H9 (cell line): ENCODE results near the gene SULT1C3. TPM values are rescaled to one million over a fixed set of nuclear protein-coding genes. Genes with fewer than 3 reads are reported as not detected.

ENCODE experiments used
- DNase-seq: peaks from one replicate; pipeline ENCODE4 v3.0.0-alpha.2; 2017
- H2AFZ ChIP-seq: one replicate; pipeline ENCODE4 v1.6.1; 2013; ENCODE audit warnings: mild to moderate bottlenecking, low read length, control low read depth, moderate library complexity
- H2AK5ac ChIP-seq: 2 replicates; pipeline ENCODE4 v1.6.1; 2013; ENCODE audit warnings: low read length, control low read depth, mixed read lengths; ENCODE audit not compliant: insufficient read length
- H2BK120ac ChIP-seq: one replicate; pipeline ENCODE4 v1.6.1; 2013; ENCODE audit warnings: low read depth, mild to moderate bottlenecking, low read length, control low read depth, inconsistent platforms; ENCODE audit not compliant: poor library complexity, severe bottlenecking
- H2BK12ac ChIP-seq: 2 replicates; pipeline ENCODE4 v1.6.1; 2013; ENCODE audit warnings: low read length, control low read depth, mixed read lengths, low read depth; ENCODE audit not compliant: insufficient read length
- H2BK15ac ChIP-seq: 2 replicates; pipeline ENCODE4 v1.6.1; 2013; ENCODE audit warnings: low read depth, low read length, control low read depth
- H2BK20ac ChIP-seq: one replicate; pipeline ENCODE4 v1.6.1; 2013; ENCODE audit warnings: low read depth, mild to moderate bottlenecking, low read length, control low read depth, inconsistent platforms; ENCODE audit not compliant: poor library complexity, severe bottlenecking
- H2BK5ac ChIP-seq: 2 replicates; pipeline ENCODE4 v1.6.1; 2013; ENCODE audit warnings: low read length, control low read depth, mixed read lengths; ENCODE audit not compliant: insufficient read length
- H3K14ac ChIP-seq: 2 replicates; pipeline ENCODE4 v1.6.1; 2013; ENCODE audit warnings: low read length, control low read depth; ENCODE audit not compliant: insufficient read depth
- H3K18ac ChIP-seq: 2 replicates; pipeline ENCODE4 v1.6.1; 2013; ENCODE audit warnings: low read depth, mild to moderate bottlenecking, mixed read lengths, low read length, control low read depth; ENCODE audit not compliant: insufficient read length
- H3K23ac ChIP-seq: 2 replicates; pipeline ENCODE4 v1.6.1; 2013; ENCODE audit warnings: low read length, control low read depth, mixed read lengths, low read depth; ENCODE audit not compliant: insufficient read length
- H3K23me2 ChIP-seq: 2 replicates; pipeline ENCODE4 v1.6.1; 2013; ENCODE audit warnings: low read depth, mild to moderate bottlenecking, mixed read lengths, low read length, control low read depth; ENCODE audit not compliant: insufficient read length, poor library complexity, severe bottlenecking
- H3K27ac ChIP-seq: 2 replicates; pipeline ENCODE4 v1.5.1; 2013; ENCODE audit warnings: low read length, control low read depth, mixed read lengths, low read depth; ENCODE audit not compliant: insufficient read length
- H3K27me3 ChIP-seq: 2 replicates; pipeline ENCODE4 v1.6.1; 2013; ENCODE audit warnings: low read length, control low read depth, inconsistent platforms; ENCODE audit not compliant: insufficient read depth
- H3K4ac ChIP-seq: 2 replicates; pipeline ENCODE4 v1.6.1; 2013; ENCODE audit warnings: low read depth, mild to moderate bottlenecking, control low read depth, inconsistent platforms, low read length, moderate library complexity
- H3K4me1 ChIP-seq: 2 replicates; pipeline ENCODE4 v1.6.1; 2013; ENCODE audit warnings: low read length, control low read depth, inconsistent platforms; ENCODE audit not compliant: insufficient read depth
- H3K4me2 ChIP-seq: 2 replicates; pipeline ENCODE4 v1.6.1; 2013; ENCODE audit warnings: low read length, control low read depth, mixed read lengths; ENCODE audit not compliant: insufficient read length, insufficient read depth
- H3K56ac ChIP-seq: 2 replicates; pipeline ENCODE4 v1.6.1; 2013; ENCODE audit warnings: low read depth, mild to moderate bottlenecking, mixed read lengths, low read length, control low read depth; ENCODE audit not compliant: insufficient read length
- H3K79me1 ChIP-seq: 2 replicates; pipeline ENCODE4 v1.6.1; 2013; ENCODE audit warnings: low read depth, mild to moderate bottlenecking, moderate library complexity, low read length, control low read depth, inconsistent platforms; ENCODE audit not compliant: insufficient read depth, poor library complexity, severe bottlenecking
- H3K79me2 ChIP-seq: 2 replicates; pipeline ENCODE4 v1.6.1; 2013; ENCODE audit warnings: low read length, control low read depth, inconsistent platforms; ENCODE audit not compliant: insufficient read depth
- H3K9ac ChIP-seq: 2 replicates; pipeline ENCODE4 v1.6.1; 2013; ENCODE audit warnings: low read length, control low read depth, mixed read lengths; ENCODE audit not compliant: insufficient read length; ENCODE audit errors: extremely low read depth
- H3K9me3 ChIP-seq: one replicate; pipeline ENCODE4 v1.6.1; 2013; ENCODE audit warnings: low read depth, low read length, inconsistent platforms; ENCODE audit not compliant: control insufficient read depth
- H3T11ph ChIP-seq: one replicate; pipeline ENCODE4 v1.6.1; 2013; ENCODE audit warnings: mild to moderate bottlenecking, low read length, control low read depth, inconsistent platforms
- H4K20me1 ChIP-seq: one replicate; pipeline ENCODE4 v1.6.1; 2013; ENCODE audit not compliant: control insufficient read depth, insufficient read length, insufficient read depth
- H4K5ac ChIP-seq: 2 replicates; pipeline ENCODE4 v1.6.1; 2013; ENCODE audit warnings: low read depth, mild to moderate bottlenecking, mixed read lengths, low read length, control low read depth; ENCODE audit not compliant: insufficient read length
- H4K8ac ChIP-seq: replicated peaks from 2 replicates; pipeline ENCODE4 v1.6.1; 2013; ENCODE audit warnings: low read length, control low read depth, mixed read lengths, low read depth; ENCODE audit not compliant: insufficient read length
- H4K91ac ChIP-seq: 2 replicates; pipeline ENCODE4 v1.6.1; 2013; ENCODE audit warnings: low read depth, mild to moderate bottlenecking, moderate library complexity, mixed read lengths, low read length, control low read depth; ENCODE audit not compliant: insufficient read length
- H3K27ac Mint-ChIP-seq, 3 experiments: 2 replicates in 2 of 3; 3 replicates in 1 of 3; pipeline ENCODE4 v1.8.0; 2020 to 2021; ENCODE audit warnings: mixed read lengths in 3 of 3, mild to moderate bottlenecking in 1 of 3, moderate library complexity in 1 of 3
- H3K27me3 Mint-ChIP-seq: 2 replicates; pipeline ENCODE4 v1.8.0; 2021; ENCODE audit warnings: low read depth, mild to moderate bottlenecking, moderate library complexity, mixed read lengths
- H3K36me3 Mint-ChIP-seq, 3 experiments: 2 replicates in 2 of 3; 3 replicates in 1 of 3; pipeline ENCODE4 v1.8.0; 2020 to 2021; ENCODE audit warnings: low read depth in 3 of 3, mixed read lengths in 3 of 3; ENCODE audit not compliant: insufficient read depth in 1 of 3
- H3K4me1 Mint-ChIP-seq, 2 experiments: 2 replicates each; pipeline ENCODE4 v1.8.0; 2020; ENCODE audit warnings: mixed read lengths in 2 of 2
- H3K4me3 Mint-ChIP-seq, 2 experiments: 2 replicates in 1 of 2; 3 replicates in 1 of 2; pipeline ENCODE4 v1.8.0; 2020 to 2021; ENCODE audit warnings: mild to moderate bottlenecking in 2 of 2, mixed read lengths in 2 of 2, moderate library complexity in 1 of 2
- H3K9me3 Mint-ChIP-seq, 2 experiments: 2 replicates in 1 of 2; 3 replicates in 1 of 2; pipeline ENCODE4 v1.8.0; 2020; ENCODE audit warnings: mild to moderate bottlenecking in 2 of 2, mixed read lengths in 2 of 2, moderate library complexity in 1 of 2
- WGBS: extraction: QIAGEN DNeasy Blood & Tissue Kit; methylation state at CpG from one replicate; pipeline ENCODE4 v1.1.7; 2013; ENCODE audit warnings: missing lambda C conversion rate, low lambda C conversion rate, mixed read lengths; ENCODE audit not compliant: insufficient read length; ENCODE audit errors: extremely low coverage; 5-methylcytosine and 5-hydroxymethylcytosine counted together
- total RNA-seq: library from RNA; stranded (reverse); gene quantifications from 2 replicates; pipeline ENCODE4 v1.2.1, GENCODE V29; 2021
- TF ChIP-seq, protein P1 (sequence below): fragments of 200-600 bp; sonication (generic); conservative IDR thresholded peaks from 3 replicates; pipeline ENCODE4 v1.8.0; 2021; ENCODE audit warnings: antibody characterized with exemption, mild to moderate bottlenecking

SULT1C3 gene
- total RNA-seq, 1 experiment from 2014 or later, result not detected

DNA sequence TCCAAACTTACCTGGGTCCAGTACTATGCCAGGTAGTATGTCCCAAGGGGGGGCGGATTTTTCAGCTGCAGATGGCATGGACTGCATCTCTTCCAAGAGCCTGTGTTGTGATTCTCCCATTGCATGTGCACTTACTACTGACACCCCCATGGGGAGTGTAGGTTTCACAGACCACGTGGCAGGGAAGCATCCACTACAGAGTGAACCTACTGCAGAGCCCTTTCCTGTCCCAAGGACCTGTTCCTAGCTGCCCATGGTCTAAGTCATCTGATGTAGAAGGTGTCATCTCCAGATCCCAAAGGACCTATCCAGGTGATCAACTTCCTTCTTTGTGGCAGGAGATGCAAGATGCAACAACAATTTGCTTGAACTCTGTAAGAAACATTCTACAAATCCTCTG lies 9.9 kb upstream of the SULT1C3 start:
- no peaks in the 10 kb centered on the region for H3K4me1 Mint-ChIP-seq
- Histone ChIP-seq H3K56ac (no peak overlapping the region), H4K8ac (no peak overlapping the region), H2AK5ac (no peak overlapping the region), H3K27me3 (no peaks in the 10 kb centered on the region), H3K23ac (no peak overlapping the region), H4K20me1 (no peaks in the 10 kb centered on the region), H2BK120ac (no peak overlapping the region), H2BK20ac (no peak overlapping the region), H3K23me2 (no peaks in the 10 kb centered on the region), H3K18ac (no peak overlapping the region), H2AFZ (no peak overlapping the region), H2BK15ac (no peak overlapping the region), H3K9me3 (no peaks in the 10 kb centered on the region), H3K9ac (no peak overlapping the region), H3K4ac (no peak overlapping the region), H3K79me2 (no peaks in the 10 kb centered on the region), H3K4me2 (no peak overlapping the region), H4K91ac (no peak overlapping the region), H3K14ac (no peak overlapping the region), H2BK12ac (no peak overlapping the region), H3K27ac (no peak overlapping the region), H4K5ac (no peak overlapping the region), H3K4me1 (no peaks in the 10 kb centered on the region), H3K79me1 (no peaks in the 10 kb centered on the region), H2BK5ac (no peak overlapping the region), H3T11ph (no peak overlapping the region)
- no peak overlapping the region for H3K27ac Mint-ChIP-seq
- DNase-seq, result no peak
- peaks cover 13 to 17% of the 10 kb centered on the region in 2 experiments for H3K9me3 Mint-ChIP-seq
- H3K4me3 Mint-ChIP-seq, result no peak overlapping the region
- peaks cover 0 to 2% (median 0%) of the 10 kb centered on the region in 3 experiments; a peak in 3 of 7 replicates for H3K36me3 Mint-ChIP-seq
- WGBS, result no CpG with 5 or more reads among the region's 2 CpGs
- peaks cover 2% of the 10 kb centered on the region; the same call in 1 of the 2 replicates for H3K27me3 Mint-ChIP-seq
- TF ChIP-seq, protein P1, sequence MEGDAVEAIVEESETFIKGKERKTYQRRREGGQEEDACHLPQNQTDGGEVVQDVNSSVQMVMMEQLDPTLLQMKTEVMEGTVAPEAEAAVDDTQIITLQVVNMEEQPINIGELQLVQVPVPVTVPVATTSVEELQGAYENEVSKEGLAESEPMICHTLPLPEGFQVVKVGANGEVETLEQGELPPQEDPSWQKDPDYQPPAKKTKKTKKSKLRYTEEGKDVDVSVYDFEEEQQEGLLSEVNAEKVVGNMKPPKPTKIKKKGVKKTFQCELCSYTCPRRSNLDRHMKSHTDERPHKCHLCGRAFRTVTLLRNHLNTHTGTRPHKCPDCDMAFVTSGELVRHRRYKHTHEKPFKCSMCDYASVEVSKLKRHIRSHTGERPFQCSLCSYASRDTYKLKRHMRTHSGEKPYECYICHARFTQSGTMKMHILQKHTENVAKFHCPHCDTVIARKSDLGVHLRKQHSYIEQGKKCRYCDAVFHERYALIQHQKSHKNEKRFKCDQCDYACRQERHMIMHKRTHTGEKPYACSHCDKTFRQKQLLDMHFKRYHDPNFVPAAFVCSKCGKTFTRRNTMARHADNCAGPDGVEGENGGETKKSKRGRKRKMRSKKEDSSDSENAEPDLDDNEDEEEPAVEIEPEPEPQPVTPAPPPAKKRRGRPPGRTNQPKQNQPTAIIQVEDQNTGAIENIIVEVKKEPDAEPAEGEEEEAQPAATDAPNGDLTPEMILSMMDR, result no peak
